ENCODE measurements around the gene LSAMP. TPM values are rescaled to one million over a fixed set of nuclear protein-coding genes. Genes with fewer than 3 reads are reported as not detected.

The LSAMP gene
- polyA plus RNA-seq, 1 of the 3 experiments (the other 2 are of a cell fraction) = 6.6 TPM

GRCh38 chr3:116444115-116444747, 1.1 kb downstream of the LSAMP start:
- peak overlapping the region; percentile 98 for H2AFZ ChIP-seq (ENCODE audit: low read depth)
- no peaks in the 10 kb centered on the region for H3K9me2 ChIP-seq
- ChIA-PET CTCF (no interaction called here), POLR2A (no interaction called here)
- peaks cover 5 to 13% of the 10 kb centered on the region in 2 experiments; a peak in 3 of 4 replicates for H3K4me1 ChIP-seq (ENCODE audit: control insufficient read depth in 1 of 2, insufficient read depth in 2 of 2, low read depth in 1 of 2, low read length in 1 of 2)
- 0% methylated on average over 2 of the region's 2 CpGs for WGBS (ENCODE audit: low lambda C conversion rate)
- H3F3A ChIP-seq (replicated peaks; ENCODE audit: insufficient read depth) = peaks cover 3% of the 10 kb centered on the region
- H3K9ac ChIP-seq = peak overlapping the region; percentile 42; the same call in 1 of the 2 replicates
- H4K20me1 ChIP-seq (ENCODE audit: insufficient read depth) = no peaks in the 10 kb centered on the region
- no peaks in the 10 kb centered on the region for H3K27me3 ChIP-seq (ENCODE audit: insufficient read depth)
- TF ChIP-seq NFIC (IDR thresholded peaks at IDR 0.05; ENCODE audit: borderline replicate concordance) (no peak), PBX3 (IDR thresholded peaks at IDR 0.05) (peak; percentile 66)
- H3K27ac ChIP-seq (ENCODE audit: low read depth in 2 of 2, low read length in 1 of 2) = no peak overlapping the region; a peak in 1 of 4 replicates
- no peaks in the 10 kb centered on the region for H3K79me2 ChIP-seq (ENCODE audit: insufficient read depth)
- no peaks in the 10 kb centered on the region for H3K9me3 ChIP-seq
- peak overlapping the region; percentile 84 for H3K4me2 ChIP-seq
- no peaks in the 10 kb centered on the region for H3K36me3 ChIP-seq (replicated peaks in 1 of 2; ENCODE audit: control insufficient read depth in 1 of 2, insufficient read depth in 2 of 2, low read length in 1 of 2)
- DNase-seq = no peak
- peak overlapping the region; percentile 54 to 63 for H3K4me3 ChIP-seq (ENCODE audit: low read depth in 2 of 2, low read length in 1 of 2)

- Histone ChIP-seq H3K4me1 (ENCODE audit: control insufficient read depth in 1 of 2, insufficient read depth in 2 of 2, low read depth in 1 of 2, low read length in 1 of 2) (peaks cover 5 to 13% of the 10 kb centered on the region in 2 experiments; a peak in 3 of 4 replicates), H4K20me1 (ENCODE audit: insufficient read depth) (no peaks in the 10 kb centered on the region), H3F3A (replicated peaks; ENCODE audit: insufficient read depth) (peaks cover 3% of the 10 kb centered on the region), H3K4me2 (peak overlapping the region; percentile 84), H3K9me2 (no peaks in the 10 kb centered on the region), H3K4me3 (ENCODE audit: low read depth in 2 of 2, low read length in 1 of 2) (peak overlapping the region; percentile 48 to 54), H3K27me3 (ENCODE audit: insufficient read depth) (no peaks in the 10 kb centered on the region), H2AFZ (ENCODE audit: low read depth) (peak overlapping the region; percentile 53), H3K27ac (ENCODE audit: low read depth in 2 of 2, low read length in 1 of 2) (peak overlapping the region; percentile 10 to 63; a peak in 2 of 4 replicates), H3K79me2 (ENCODE audit: insufficient read depth) (no peaks in the 10 kb centered on the region), H3K9ac (no peak overlapping the region; the same call in 1 of the 2 replicates), H3K36me3 (replicated peaks in 1 of 2; ENCODE audit: control insufficient read depth in 1 of 2, insufficient read depth in 2 of 2, low read length in 1 of 2) (no peaks in the 10 kb centered on the region), H3K9me3 (no peaks in the 10 kb centered on the region)
- CTCF ChIA-PET = interaction anchor here (1.4 kb wide), 1 partner anchor 10 kb away, joined by 6 read pairs; no protein-coding TSS in a partner anchor
- POLR2A ChIA-PET = no interaction called here
- 4% methylated on average over 4 of the region's 4 CpGs for WGBS (ENCODE audit: low lambda C conversion rate)
- TF ChIP-seq CTCF (IDR thresholded peaks at IDR 0.05) = no peak
- TF ChIP-seq YY1 (IDR thresholded peaks at IDR 0.05; ENCODE audit: low read depth) = no peak
- TF ChIP-seq TCF12 (IDR thresholded peaks at IDR 0.05) = peak; percentile 64
- 0 out of 2 replicates have a peak, but pooled peaks have one; percentile 4 for TF ChIP-seq RAD21 (IDR thresholded peaks at IDR 0.05; ENCODE audit: low read length)
- 0 out of 2 replicates have a peak, but pooled peaks have one; percentile 11 for TF ChIP-seq FOSL2 (IDR thresholded peaks at IDR 0.05; ENCODE audit: borderline replicate concordance, low read depth)
- TF ChIP-seq NRF1 (IDR thresholded peaks at IDR 0.05; ENCODE audit: low read depth, low read length) = no peak
- 0 out of 2 replicates have a peak, but pooled peaks have one; percentile 11 for TF ChIP-seq RCOR1 (IDR thresholded peaks at IDR 0.05; ENCODE audit: low read length)
- TF ChIP-seq TEAD4 (IDR thresholded peaks at IDR 0.05; ENCODE audit: borderline replicate concordance, insufficient read depth) = 0 out of 2 replicates have a peak, but pooled peaks have one; percentile 24
- peak; percentile 66 for TF ChIP-seq PBX3 (IDR thresholded peaks at IDR 0.05)
- peak; percentile 28 to 49; a peak in 2 of 4 replicates for TF ChIP-seq EP300 (IDR thresholded peaks at IDR 0.05; ENCODE audit: borderline replicate concordance in 1 of 2, low read depth in 1 of 2, low read length in 1 of 2)
- DNase-seq = peak; percentile 29
These were observed 2.1 kb downstream of the LSAMP start for GRCh38 chr3:116443191-116443661.

Data from SK-N-SH (cell line).